HFF-Myc (cell line): ENCODE measurements around the gene SECISBP2L.

Experiments used
- DNase-seq: peaks from one replicate; pipeline ENCODE4 v3.0.0-alpha.2; 2011; ENCODE audit warnings: low read depth; ENCODE audit errors: extremely low read depth
- H3K4me3 ChIP-seq: replicated peaks from 2 replicates; pipeline ENCODE4 v1.5.1; 2011; ENCODE audit warnings: low read depth, mild to moderate bottlenecking, control low read depth, low read length
- TF ChIP-seq, protein P1 (sequence below): IDR thresholded peaks from 2 replicates; pipeline ENCODE4 v1.5.1; 2012; ENCODE audit warnings: mild to moderate bottlenecking, low read depth, low read length, control low read depth; ENCODE audit errors: missing control alignments

The SECISBP2L gene

DNA sequence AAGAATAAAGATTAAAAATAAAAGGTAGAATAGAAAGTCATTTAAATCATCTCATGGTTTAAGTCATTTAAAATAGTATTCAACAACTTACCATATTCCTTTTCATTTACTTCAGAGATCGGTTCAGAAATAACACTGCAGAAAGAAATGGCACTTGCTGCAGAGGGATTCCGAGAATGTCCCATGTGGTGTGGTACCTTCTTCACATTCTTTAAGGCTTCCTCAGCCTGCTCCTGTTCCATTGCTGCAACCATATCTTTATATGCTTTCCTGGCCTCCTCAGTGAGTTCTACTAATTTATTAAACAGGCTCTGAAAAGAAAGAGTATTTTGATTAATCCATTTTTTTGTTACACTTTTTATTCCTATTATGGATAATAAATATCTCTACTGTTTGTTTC lies 50.0 kb downstream of the SECISBP2L start:
- no peak overlapping the region for H3K4me3 ChIP-seq
- TF ChIP-seq, protein P1, sequence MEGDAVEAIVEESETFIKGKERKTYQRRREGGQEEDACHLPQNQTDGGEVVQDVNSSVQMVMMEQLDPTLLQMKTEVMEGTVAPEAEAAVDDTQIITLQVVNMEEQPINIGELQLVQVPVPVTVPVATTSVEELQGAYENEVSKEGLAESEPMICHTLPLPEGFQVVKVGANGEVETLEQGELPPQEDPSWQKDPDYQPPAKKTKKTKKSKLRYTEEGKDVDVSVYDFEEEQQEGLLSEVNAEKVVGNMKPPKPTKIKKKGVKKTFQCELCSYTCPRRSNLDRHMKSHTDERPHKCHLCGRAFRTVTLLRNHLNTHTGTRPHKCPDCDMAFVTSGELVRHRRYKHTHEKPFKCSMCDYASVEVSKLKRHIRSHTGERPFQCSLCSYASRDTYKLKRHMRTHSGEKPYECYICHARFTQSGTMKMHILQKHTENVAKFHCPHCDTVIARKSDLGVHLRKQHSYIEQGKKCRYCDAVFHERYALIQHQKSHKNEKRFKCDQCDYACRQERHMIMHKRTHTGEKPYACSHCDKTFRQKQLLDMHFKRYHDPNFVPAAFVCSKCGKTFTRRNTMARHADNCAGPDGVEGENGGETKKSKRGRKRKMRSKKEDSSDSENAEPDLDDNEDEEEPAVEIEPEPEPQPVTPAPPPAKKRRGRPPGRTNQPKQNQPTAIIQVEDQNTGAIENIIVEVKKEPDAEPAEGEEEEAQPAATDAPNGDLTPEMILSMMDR: no peak
- DNase-seq: no peak

DNA sequence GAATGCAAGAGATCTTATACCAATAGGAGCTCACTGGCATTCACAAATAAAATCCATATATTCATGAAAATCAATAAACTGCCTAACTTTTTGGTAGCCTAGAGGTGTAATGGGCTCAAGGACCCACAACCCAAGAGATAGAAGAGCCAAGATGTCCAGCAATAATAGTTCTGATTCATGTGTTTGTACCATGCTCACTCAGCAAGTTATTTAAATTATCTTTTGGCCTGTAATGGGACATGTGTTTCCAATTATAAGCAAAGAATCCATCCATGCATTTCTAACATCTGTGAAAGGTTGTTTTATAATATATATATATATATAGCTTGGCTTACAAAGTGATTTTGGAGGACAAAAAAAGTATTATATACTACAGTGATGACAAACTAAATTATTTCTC lies 52.9 kb downstream of the SECISBP2L start:
- TF ChIP-seq, protein P1: no peak
- no peak overlapping the region for H3K4me3 ChIP-seq
- DNase-seq: no peak

DNA sequence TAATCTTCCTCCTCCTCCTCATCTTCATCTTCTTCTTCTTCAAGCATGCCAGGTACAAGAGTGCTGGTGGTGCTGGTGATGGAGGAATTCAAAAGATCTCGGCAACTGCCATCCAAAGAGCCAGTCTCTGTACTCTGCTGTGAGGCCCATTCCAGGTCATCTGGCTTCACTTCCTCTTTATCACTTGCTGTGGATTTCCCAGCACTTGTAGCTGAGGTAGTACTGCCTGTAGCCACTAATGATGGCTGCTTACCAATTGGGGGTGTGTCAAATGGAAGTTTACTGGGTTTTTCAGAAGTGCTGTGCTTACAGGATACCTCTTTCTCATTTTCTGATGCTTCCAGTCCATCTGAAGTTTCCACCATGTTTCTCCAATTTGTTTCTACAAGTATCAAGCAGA lies 53.7 kb downstream of the SECISBP2L start:
- H3K4me3 ChIP-seq: no peak overlapping the region
- no peak for DNase-seq
- TF ChIP-seq, protein P1: no peak

DNA sequence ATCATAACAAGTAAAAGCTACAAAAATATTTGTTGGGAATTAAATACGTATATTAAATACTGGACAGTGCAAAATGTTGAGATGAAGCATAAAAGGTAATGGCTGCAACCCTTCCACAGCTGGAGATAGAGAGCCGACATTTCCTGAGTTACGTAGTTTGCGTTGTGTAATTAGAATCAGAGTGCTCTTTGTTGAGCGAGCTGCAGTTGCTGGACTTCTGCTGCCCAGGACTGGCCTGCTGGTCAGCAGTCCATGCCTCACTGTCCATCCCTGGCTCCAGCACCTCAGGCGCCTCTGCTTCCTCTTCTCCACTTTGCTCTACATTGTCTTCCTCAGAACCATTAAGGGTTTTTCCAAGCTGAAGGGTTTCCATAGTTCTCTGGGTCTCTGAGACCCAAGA lies 54.1 kb downstream of the SECISBP2L start:
- TF ChIP-seq, protein P1: no peak
- no peak overlapping the region for H3K4me3 ChIP-seq
- no peak for DNase-seq

DNA sequence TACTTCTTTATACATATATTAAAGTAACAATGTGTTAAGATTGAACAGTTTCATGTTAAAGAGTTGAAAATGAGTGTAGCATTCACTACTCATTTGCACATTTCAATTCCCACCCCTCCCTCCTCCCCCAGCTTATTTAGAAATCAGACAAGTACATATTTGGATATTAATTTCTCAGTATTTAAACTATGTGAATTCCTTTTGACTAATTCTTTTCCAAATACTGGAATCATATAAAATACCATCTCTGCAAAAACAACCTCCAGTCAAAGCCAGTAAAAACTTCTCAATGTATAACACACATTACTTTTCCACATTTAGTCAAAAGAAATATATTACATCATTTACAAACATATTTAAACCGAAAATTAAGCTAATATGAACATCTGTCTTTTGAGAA lies 57.1 kb downstream of the SECISBP2L start:
- no peak for DNase-seq
- TF ChIP-seq, protein P1: no peak

DNA sequence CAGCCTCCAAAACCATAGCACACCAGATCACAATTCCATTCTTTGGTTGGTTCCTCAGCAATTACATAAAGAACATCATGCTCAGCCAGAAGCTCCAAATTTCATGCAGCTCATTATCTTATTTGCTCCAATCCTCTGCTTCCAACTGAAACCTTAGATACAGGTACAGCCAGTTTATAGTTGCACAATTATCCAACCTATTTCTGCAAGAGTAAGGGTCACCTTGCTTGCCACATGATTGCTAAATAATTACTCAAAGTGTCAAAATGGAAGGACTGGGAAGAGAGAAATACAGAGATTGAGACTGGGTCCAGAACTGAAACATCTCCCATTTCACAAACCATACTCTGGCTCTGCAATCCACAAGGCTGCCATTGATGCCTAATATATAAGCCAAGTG lies 59.1 kb downstream of the SECISBP2L start:
- TF ChIP-seq, protein P1: no peak
- no peak overlapping the region for H3K4me3 ChIP-seq
- DNase-seq: no peak

More for the DNA sequence above, 57.1 kb downstream of the SECISBP2L start:
- no peak overlapping the region for H3K4me3 ChIP-seq

DNA sequence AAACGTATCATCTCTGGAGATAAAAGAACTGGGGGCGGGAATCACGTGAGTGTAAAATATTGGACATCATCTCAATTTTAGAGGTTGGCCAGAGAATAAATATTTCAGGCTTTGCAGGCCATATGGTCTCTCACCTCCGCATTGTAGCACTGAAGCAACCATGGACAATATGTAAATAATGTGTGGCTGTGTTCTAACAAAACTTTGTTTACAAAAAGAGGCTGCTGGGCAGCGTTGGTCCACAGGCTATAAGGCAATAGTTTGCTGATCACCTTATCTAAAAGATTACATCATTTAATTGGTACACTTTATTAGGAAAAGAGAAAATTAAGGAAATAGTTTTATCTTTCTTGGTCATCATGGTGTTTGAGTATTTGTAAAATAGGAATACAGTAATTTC lies 60.0 kb downstream of the SECISBP2L start:
- TF ChIP-seq, protein P1: no peak
- DNase-seq: no peak
- H3K4me3 ChIP-seq: no peak overlapping the region
